ENCODE results near the gene C11orf21.

Gene C11orf21

GRCh38 chr11:2309251-2310072 is 7.7 kb upstream of the C11orf21 start:
- no peak overlapping the region for H3K4me3 ChIP-seq (ENCODE audit: low read depth, low read length)

DNA sequence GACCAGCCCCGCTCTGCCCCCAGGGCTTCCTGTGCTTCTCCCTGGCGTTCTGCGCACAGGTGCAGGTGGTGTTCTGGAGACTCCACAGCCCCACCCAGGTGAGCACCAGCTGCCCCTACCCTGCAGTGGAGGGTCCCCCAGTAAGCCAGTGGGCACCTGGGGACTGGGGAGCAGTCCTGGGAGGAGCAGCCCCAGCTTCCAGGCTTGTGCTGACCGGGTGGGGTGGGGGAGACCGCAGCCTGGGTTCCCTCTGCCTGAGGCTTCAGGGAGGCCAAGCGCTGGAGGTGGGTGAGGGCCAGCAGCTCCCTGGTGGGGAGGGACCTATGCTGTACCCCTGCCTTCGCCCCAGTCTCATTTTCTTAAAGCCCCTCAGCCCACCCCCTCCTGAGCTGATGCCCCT is 7.0 kb upstream of the C11orf21 start:
- H3K4me3 ChIP-seq (ENCODE audit: low read depth, low read length): no peak overlapping the region

DNA sequence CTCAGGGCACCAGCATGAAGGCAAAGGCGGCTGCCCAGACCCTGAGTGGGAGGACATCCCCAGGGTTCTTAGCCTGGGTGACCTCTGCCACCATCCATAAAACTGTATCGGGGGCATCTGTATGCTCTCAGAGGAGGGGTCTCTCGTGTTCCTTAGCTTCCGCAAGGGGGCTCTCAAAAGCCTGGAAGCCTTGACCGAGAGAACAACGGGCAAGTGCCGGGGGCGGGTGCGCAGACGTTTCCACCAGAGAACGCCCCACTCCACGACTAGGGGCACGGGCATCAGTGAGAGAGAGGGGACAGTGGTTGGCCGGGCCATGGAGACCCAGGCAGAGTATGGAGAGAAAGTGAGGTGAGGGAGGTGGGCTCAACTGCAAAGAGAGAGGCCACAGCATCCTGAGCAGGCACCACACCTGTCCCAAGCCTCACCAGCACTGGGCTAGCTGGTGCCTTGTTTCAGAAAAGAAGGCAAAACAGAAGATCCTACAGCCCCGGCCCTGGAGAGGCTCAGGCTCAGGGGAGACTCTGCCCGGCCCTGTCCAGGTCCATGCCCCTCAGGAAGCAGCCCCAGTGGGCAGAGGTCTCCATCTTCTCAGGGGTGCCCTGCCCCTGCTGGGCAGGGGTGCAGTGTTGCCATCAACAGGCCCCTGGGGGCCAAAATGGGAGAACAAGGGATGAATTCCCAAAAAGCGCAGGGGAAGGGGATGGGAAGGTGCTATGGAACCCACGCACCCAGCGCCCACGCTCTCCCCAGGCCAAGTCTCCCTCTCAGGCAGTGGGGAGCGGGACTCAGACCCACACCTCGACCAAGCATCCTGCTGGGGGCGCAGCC is 6.0 kb upstream of the C11orf21 start:
- no peak overlapping the region for H3K4me3 ChIP-seq (ENCODE audit: low read depth, low read length)

DNA sequence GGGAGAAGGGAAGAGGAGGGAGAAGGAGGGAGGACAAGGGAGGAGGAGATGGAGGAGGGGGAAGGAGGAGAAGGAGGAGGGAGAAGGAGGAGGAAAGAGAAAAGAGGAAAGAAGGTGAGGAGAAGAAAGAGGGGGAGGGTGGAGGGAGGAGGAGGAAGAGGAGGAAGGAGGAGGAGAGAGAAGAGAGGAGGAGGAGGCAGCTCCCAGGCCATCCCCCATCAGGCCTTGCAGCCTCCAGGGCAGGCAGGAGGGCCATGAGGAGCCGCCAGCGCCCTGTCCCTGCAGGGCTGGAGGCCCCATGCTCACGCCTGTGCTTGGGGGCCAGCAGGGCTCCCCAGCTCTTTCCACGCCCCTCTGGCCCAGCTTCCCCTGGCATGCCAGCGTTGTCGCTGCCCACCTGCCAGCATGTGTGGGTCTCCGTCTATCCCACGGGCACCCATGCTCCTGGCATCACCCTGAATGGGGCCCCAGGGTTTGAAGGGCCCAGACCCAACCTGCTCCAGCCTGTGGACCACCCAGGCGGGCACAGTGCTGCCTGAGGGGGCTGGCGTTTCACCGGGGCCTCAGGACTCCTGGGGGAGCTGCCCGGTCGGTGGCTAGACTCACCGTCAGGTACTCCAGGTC is 5.3 kb upstream of the C11orf21 start:
- H3K4me3 ChIP-seq (ENCODE audit: low read depth, low read length): no peak overlapping the region

DNA sequence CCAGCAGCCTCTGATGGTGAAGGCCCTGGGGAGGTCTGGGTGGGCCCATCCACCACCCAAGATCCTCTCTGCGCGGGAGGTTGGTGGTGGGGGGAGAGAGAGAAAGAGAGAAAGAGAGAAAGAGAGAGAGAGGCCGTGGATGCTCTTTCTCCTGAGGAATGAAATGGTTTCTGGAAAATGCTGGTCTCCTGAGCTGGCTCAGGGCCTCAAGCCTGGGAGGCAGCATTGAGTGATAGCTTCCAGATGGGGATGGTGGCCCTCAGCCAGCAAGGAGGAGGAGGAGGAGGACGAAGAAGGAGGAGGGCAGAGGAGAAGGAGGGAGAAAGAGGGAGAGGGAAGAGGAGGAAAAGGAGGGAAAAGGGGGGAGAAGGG is 4.7 kb upstream of the C11orf21 start:
- no peak overlapping the region for H3K4me3 ChIP-seq (ENCODE audit: low read depth, low read length)

DNA sequence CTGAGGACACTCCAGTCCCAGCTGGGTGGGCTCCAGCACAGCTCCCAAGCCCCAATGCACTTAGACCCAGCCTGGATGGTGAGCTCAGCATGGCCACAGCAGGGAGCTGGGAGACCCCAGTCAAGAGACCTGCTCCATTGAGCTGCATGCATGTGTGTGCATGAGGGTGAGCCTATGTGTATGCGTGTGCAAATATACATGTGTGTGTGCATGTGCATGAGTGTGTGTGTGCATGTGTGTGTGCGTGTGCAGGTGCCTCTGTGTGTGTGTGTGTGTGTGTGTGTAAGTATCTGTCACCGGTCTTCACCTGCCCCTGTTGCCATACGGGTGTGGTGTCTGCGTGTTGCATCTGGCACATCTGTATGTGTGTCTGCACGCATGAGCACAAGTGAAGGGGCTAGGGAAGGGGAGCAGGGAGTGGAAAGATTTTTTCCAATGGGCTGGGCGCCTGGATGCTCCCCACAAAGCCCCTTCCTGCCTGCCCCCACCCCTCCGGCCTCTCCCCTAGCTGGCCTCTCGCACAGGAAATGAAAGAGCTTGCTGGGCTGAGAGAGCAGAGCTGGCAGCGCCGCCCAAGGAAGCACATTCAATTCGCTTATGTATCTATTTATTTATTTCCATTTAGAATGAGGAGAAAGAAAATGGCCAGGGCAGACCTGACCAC is 4.2 kb upstream of the C11orf21 start:
- no peak overlapping the region for H3K4me3 ChIP-seq (ENCODE audit: low read depth, low read length)

- H3K4me3 ChIP-seq (ENCODE audit: low read depth, low read length): no peak overlapping the region
These were observed 3.5 kb upstream of the C11orf21 start for GRCh38 chr11:2305140-2305778.

- H3K4me3 ChIP-seq (ENCODE audit: low read depth, low read length): no peak overlapping the region
These were observed 2.9 kb upstream of the C11orf21 start for GRCh38 chr11:2304506-2305139.

DNA sequence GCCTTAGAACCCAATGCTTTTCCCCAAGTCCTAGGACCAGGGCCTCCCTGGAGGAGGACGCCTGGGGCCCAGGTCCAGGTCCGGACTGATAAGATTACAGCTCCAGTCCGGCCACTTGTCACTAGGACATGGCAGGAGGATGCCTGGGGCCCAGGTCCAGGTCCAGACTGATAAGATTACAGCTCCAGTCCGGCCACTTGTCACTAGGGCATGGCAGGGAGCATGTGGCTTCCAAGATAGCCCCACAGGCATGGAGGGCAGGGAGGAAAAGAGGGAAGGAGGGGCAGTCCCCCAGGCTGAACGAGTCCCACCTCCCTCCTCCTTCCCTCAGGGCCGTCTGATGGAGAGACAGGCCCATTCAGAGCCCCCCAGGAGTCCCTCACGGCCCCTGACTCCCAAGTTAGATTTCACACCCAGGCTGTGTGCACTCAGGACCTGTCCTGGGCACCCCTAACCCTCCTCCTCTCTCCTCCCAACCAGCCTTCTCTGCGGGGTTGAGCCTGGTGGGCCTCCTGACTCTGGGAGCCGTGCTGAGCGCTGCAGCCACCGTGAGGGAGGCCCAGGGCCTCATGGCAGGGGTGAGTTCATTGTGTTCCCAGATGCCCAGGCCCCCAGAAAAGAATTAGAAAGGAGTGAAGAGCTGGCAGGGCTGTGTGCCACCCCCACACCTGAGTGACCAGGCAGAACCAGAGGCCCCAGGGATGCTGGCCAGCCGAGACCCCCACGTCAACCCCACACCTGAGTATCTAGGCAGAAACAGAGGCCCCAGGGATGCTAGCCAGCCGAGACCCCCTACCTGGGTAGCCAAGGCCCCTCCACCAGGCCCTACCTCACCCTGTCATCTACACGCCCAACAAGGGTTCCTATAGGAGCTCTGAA is 2.1 kb upstream of the C11orf21 start:
- H3K4me3 ChIP-seq (ENCODE audit: low read depth, low read length): no peak overlapping the region

- no peak overlapping the region for H3K4me3 ChIP-seq (ENCODE audit: low read depth, low read length)
These were observed 1.3 kb upstream of the C11orf21 start for GRCh38 chr11:2302896-2303626.

GRCh38 chr11:2302306-2302895 is 683 bp upstream of the C11orf21 start:
- H3K4me3 ChIP-seq (ENCODE audit: low read depth, low read length): no peak overlapping the region

DNA sequence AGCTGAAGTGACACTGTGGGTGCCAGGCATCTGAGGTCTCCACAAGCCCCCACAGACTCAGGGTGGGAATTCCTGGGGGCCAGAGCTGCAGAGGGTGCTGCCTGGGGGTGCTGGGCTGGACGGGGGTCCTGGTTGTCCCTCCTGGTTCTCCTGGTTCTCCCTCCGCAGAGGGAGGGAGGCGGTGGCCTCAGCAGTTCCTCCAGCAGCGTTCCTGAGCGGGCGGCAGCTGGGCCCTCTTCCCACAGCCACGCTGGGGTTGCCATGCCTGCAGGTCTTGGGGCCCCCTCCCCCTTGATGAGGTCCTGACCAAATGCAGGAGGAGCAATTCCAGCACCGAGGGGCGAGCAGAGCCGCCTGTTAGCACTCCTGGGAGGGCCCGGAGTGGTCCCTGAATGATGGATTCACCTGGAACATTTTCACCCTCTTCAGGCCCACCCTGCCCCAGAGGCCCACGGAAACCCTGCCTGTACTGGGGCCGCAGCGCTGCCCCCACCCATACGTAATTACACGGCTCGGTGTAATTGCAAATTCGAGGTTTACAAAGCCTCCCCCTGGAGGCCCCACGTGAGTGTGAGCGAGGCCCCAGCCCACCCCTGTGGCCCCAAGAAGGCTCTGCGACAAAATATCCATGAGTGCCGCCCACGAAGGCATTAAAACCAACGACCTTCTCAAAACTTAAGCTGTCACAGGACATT is 635 bp downstream of the C11orf21 start:
- H3K4me3 ChIP-seq (ENCODE audit: low read depth, low read length): no peak overlapping the region

DNA sequence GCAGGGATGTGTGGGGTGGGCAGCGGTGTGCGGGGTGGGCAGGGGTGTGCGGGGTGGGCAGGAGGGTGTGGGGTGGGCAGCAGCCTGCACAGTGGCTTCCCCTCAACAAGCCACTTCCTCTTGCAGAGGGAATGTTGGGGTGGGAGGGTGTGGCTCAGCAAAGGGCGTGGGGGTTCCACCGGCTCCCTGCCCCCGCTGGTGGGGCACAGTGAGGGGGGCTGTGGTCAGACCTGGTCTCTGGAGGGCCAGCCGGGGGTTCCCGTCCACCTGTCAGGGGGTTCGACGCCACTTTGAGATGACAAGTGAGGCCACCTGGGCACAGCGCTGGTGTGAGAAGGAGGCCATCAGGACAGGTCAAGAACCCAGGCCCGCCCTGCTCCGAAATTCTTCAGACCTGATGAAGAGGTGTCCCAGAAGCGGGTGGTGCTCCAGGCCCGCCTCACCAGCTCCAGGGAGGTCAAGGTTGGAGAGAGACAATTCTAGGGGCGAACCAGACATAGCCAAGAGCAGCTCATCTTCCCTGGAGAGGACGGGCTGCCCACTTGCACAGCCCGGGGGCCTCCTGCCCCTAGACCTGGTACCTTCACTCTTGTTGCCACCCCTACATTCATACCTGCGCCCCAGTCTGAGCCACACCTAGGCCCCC is 1.3 kb downstream of the C11orf21 start:
- no peak overlapping the region for H3K4me3 ChIP-seq (ENCODE audit: low read depth, low read length)

DNA sequence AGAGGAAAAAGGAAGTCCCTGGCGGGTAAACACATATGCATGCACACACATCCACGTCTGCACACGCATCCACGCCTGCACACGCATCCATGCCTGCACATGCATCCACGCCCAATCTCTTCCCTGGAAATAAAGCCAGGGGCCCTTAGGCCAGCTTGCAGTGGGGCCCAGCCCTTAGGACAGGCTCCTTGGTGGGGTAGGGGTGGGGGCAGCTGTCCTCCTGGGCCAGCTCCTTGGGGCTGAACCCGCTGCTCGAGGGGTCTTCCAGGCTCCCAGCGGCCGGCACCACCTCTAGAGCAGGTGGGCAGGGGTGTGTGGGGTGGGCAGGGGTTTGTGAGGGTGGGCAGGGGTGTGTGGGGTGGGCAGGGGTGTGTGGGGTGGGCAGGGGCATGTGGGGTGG is 1.9 kb downstream of the C11orf21 start:
- no peak overlapping the region for H3K4me3 ChIP-seq (ENCODE audit: low read depth, low read length)

GRCh38 chr11:2298795-2299761 is 2.6 kb downstream of the C11orf21 start:
- H3K4me3 ChIP-seq (ENCODE audit: low read depth, low read length): no peak overlapping the region

Data from iPS-11a (cell line).